GM21737 (cell line): ENCODE measurements around the gene YTHDC1.
"Not testable (repeated sequence)": the region's sequence is repeated elsewhere in the genome, so short reads cannot be mapped to it uniquely, and the experiment has no call there.

Experiments used
- ATAC-seq: cut with Tn5 transposase; IDR thresholded peaks from one replicate; pipeline ENCODE4 v1.9.1; 2021; ENCODE audit warnings: mild to moderate bottlenecking, moderate library complexity; ENCODE audit not compliant: unreplicated experiment

The YTHDC1 gene

GRCh38 chr4:68299492-68300457 lies 50.1 kb downstream of the YTHDC1 start:
- ATAC-seq: no peak

- ATAC-seq: no peak
Measured at GRCh38 chr4:68297137-68297536, 52.8 kb downstream of the YTHDC1 start.

GRCh38 chr4:68291256-68291655 lies 58.6 kb downstream of the YTHDC1 start:
- no peak for ATAC-seq

GRCh38 chr4:68288393-68288740 lies 61.5 kb downstream of the YTHDC1 start:
- ATAC-seq: no peak

- no peak for ATAC-seq
Measured at GRCh38 chr4:68287704-68288392, 62.0 kb downstream of the YTHDC1 start.

GRCh38 chr4:68283714-68284113 lies 66.2 kb downstream of the YTHDC1 start:
- no peak for ATAC-seq

- no peak for ATAC-seq
Measured at GRCh38 chr4:68283095-68283494, 66.8 kb downstream of the YTHDC1 start.

GRCh38 chr4:68281796-68282740 lies 67.8 kb downstream of the YTHDC1 start:
- not testable (repeated sequence) for ATAC-seq

- ATAC-seq: no peak
Measured at GRCh38 chr4:68278029-68278428, 71.9 kb downstream of the YTHDC1 start.

- no peak for ATAC-seq
Measured at GRCh38 chr4:68277627-68278026, 72.3 kb downstream of the YTHDC1 start.

- ATAC-seq: no peak
Measured at GRCh38 chr4:68272860-68273259, 77.0 kb downstream of the YTHDC1 start.

- no peak for ATAC-seq
Measured at GRCh38 chr4:68272380-68272779, 77.5 kb downstream of the YTHDC1 start.

- no peak for ATAC-seq
Measured at GRCh38 chr4:68271851-68272357, 78.0 kb downstream of the YTHDC1 start.

- ATAC-seq: no peak
Measured at GRCh38 chr4:68267433-68267944, 82.4 kb downstream of the YTHDC1 start.

GRCh38 chr4:68264875-68265565 lies 84.9 kb downstream of the YTHDC1 start:
- ATAC-seq: no peak
